Urinary bladder (tissue), 4 donors: ENCODE measurements around the gene TINCR. TPM values are rescaled to one million over a fixed set of nuclear protein-coding genes. Genes with fewer than 3 reads are reported as not detected.
A peak's percentile ranks its signal among the peaks of the same experiment; 100 is the strongest.

Experiments used
- DNase-seq: peaks from one replicate; pipeline ENCODE4 v3.0.0-alpha.2; 2015; ENCODE audit errors: extremely low spot score
- H3K27ac ChIP-seq: one replicate; pipeline ENCODE4 v1.5.1; 2013; ENCODE audit warnings: low read depth, mild to moderate bottlenecking, moderate library complexity
- H3K36me3 ChIP-seq: one replicate; pipeline ENCODE4 v1.6.1; 2013; ENCODE audit warnings: mild to moderate bottlenecking, moderate library complexity; ENCODE audit not compliant: insufficient read depth
- H3K4me1 ChIP-seq: one replicate; pipeline ENCODE4 v1.6.1; 2013; ENCODE audit warnings: mild to moderate bottlenecking, moderate library complexity; ENCODE audit not compliant: insufficient read depth
- H3K4me3 ChIP-seq: one replicate; pipeline ENCODE4 v1.5.1; 2013; ENCODE audit warnings: low read depth, low read length
- WGBS: extraction: QIAGEN DNeasy Blood & Tissue Kit; methylation state at CpG from one replicate; pipeline ENCODE4 v1.1.7; 2013; 5-methylcytosine and 5-hydroxymethylcytosine counted together
- polyA plus RNA-seq: library from polyadenylated mRNA; stranded (reverse); fragments of 200-250 nt; gene quantifications from one replicate; pipeline ENCODE4 v1.2.3, GENCODE V29; 2013
- total RNA-seq: library from RNA; depleted of rRNA; stranded (reverse); fragments of >200 nt; gene quantifications from one replicate; pipeline ENCODE4 v1.2.3, GENCODE V29; 2014
- donor health status: healthy with polysubstance abuse.
- donor health status: healthy.

TINCR gene
- total and polyA plus RNA-seq, 2 donors, result 0.85 to 1.6 TPM

DNA sequence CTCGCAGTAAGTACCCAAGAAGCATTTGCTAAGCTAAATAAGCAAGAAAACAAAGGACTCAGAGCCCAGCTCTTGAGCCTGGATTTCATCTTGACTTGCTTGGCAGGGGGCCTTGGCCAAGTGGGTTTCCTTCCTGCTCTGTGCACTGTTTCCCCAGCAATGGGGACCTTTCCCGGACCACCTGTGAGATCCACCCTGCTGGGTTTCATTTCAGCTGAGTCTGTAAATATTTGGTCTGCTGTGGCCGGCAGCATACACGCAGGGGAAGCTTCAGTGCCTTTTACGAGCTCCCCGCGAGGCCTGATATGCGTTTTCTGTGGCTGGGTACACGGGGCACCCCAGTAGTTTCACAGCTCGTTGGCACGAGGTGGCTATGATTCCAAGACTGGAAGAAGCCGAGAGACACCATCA is 12.4 kb upstream of the TINCR start:
- DNase-seq, result no peak
- 40% methylated on average over 12 of the region's 12 CpGs for WGBS
- Histone ChIP-seq H3K27ac (no peak overlapping the region), H3K4me3 (no peak overlapping the region), H3K4me1 (no peaks in the 10 kb centered on the region), H3K36me3 (no peaks in the 10 kb centered on the region)

GRCh38 chr19:5579697-5580096 is 11.9 kb upstream of the TINCR start:
- H3K4me3 ChIP-seq, result no peak overlapping the region
- H3K36me3 ChIP-seq, result no peaks in the 10 kb centered on the region
- WGBS, result 89% methylated on average over 7 of the region's 7 CpGs
- no peaks in the 10 kb centered on the region for H3K4me1 ChIP-seq
- H3K27ac ChIP-seq, result no peak overlapping the region
- DNase-seq, result no peak

- DNase-seq, result no peak
- whole genome bisulfite sequencing, result 93% methylated on average over 6 of the region's 6 CpGs
These were observed 11.5 kb upstream of the TINCR start for GRCh38 chr19:5579286-5579685.

DNA sequence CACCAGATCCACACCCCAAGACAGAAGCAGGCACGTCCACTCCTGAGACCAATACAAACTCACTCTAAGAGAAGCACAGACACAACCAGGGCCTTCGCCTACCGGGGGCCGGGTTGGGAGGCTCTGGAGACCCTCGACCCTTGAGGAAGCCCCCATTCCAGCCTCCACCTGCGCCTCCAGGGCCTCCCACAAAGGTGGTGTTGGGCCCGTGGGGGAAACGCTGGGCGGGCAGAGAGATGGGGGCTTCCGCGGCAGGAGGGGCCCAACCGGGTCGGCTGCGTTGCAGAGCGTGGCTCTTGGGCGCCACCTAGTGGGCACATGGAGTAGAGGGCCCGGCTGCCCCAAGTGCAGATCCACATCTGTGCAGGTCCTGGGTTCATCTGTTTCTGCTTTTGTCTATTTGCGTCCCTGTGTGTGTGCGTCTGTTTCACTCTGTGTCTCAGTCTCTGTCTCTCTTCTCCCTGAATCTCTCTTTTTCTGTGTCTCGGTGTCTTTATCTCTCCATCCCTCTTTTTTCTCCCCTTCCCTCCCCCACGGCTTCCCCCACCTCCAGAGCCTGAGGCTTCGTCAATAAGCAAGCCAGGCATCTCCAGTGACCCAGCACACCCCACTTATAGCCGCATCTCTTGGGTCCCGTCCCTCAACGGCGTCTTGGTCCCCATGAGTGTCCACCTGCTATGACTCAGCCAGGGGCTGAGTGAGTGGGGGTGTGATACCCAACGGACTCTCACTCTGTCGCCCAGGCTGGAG is 10.5 kb upstream of the TINCR start:
- DNase-seq, result no peak
- H3K4me3 ChIP-seq, result no peak overlapping the region
- no peak overlapping the region for H3K27ac ChIP-seq
- H3K4me1 ChIP-seq, result no peaks in the 10 kb centered on the region
- WGBS, result 22% methylated on average over 28 of the region's 28 CpGs
- H3K36me3 ChIP-seq, result no peaks in the 10 kb centered on the region

More at GRCh38 chr19:5579286-5579685, 11.5 kb upstream of the TINCR start:
- Histone ChIP-seq H3K4me1 (no peaks in the 10 kb centered on the region), H3K4me3 (no peak overlapping the region), H3K27ac (no peak overlapping the region), H3K36me3 (no peaks in the 10 kb centered on the region)

- Histone ChIP-seq H3K27ac (no peak overlapping the region), H3K4me1 (no peaks in the 10 kb centered on the region), H3K4me3 (no peak overlapping the region), H3K36me3 (no peaks in the 10 kb centered on the region)
- 82% methylated on average over 6 of the region's 6 CpGs for WGBS
- no peak for DNase-seq
These were observed 7.8 kb upstream of the TINCR start for GRCh38 chr19:5575590-5575989.

- Histone ChIP-seq H3K36me3 (no peaks in the 10 kb centered on the region), H3K27ac (no peak overlapping the region), H3K4me3 (no peak overlapping the region), H3K4me1 (no peaks in the 10 kb centered on the region)
- no peak for DNase-seq
- WGBS, result 70% methylated on average over 14 of the region's 14 CpGs
These were observed 5.0 kb upstream of the TINCR start for GRCh38 chr19:5572556-5573286.

DNA sequence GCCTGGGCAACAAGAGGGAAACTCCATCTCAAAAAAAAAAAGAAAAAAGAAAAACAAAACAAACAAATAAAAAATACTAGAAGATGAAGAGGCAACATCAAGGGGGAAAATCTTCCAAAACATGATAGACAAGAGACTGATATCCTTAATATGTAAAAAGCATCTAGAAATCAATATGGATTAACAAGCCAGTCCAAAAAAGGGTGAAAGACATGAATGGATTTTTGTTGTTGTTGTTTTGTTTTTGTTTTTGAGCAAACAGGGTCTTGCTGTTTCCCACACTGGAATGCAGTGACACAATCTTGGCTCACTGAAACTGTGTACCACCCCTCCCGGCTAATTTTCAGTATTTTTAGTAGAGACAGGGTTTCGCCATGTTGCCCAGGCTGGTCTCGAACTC is 4.0 kb upstream of the TINCR start:
- Histone ChIP-seq H3K4me3 (no peak overlapping the region), H3K36me3 (no peaks in the 10 kb centered on the region)
- 98% methylated on average over 3 of the region's 3 CpGs for WGBS

GRCh38 chr19:5567970-5568407 is 236 bp upstream of the TINCR start:
- H3K4me1 ChIP-seq, result no peaks in the 10 kb centered on the region
- no peaks in the 10 kb centered on the region for H3K36me3 ChIP-seq
- no peak for DNase-seq
- H3K27ac ChIP-seq, result no peak overlapping the region
- H3K4me3 ChIP-seq, result peak overlapping the region; percentile 36
- 18% methylated on average over 40 of the region's 40 CpGs for WGBS

More for the DNA sequence above, 4.0 kb upstream of the TINCR start:
- DNase-seq, result no peak
- Histone ChIP-seq H3K4me1 (no peaks in the 10 kb centered on the region), H3K27ac (no peak overlapping the region)

GRCh38 chr19:5564930-5565329 is 2.8 kb downstream of the TINCR start:
- Histone ChIP-seq H3K4me1 (no peaks in the 10 kb centered on the region), H3K36me3 (no peaks in the 10 kb centered on the region), H3K4me3 (no peak overlapping the region), H3K27ac (no peak overlapping the region)
- WGBS, result 74% methylated on average over 7 of the region's 7 CpGs
- DNase-seq, result no peak

DNA sequence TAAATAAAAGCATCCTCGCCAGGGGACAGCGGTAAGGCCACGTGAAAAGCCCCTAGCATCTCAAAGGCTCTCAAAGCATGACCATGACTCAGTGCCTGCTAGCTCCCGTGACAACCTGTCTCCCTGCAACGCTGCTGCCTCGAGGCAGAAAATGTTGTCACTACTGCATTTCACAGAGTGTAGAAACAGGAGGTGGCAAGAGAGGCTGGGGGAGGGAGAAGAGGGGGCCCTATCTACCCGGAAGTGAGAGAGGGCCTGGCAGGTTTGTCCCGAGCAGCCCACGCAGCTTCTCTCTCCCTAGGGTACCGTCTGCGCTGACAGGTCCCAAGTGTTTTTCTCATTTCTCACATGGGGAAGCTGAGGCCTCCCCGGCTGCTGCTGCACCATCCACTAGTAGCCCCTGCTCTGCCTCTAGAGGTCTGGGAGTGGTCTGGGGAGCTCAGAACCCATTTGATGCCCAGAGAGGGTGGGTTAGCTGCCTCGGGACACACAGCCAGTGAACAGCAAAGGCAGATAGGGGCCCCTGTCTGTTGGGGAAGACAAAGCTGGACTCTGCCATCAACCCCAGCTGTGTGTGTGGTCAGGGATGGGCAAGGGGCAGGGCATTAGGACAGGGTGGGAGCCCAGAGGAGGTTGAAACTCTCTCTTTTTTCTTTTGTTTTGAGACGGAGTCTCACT is 3.7 kb downstream of the TINCR start:
- H3K4me3 ChIP-seq, result no peak overlapping the region
- H3K27ac ChIP-seq, result no peak overlapping the region
- 43% methylated on average over 14 of the region's 14 CpGs for WGBS
- no peaks in the 10 kb centered on the region for H3K4me1 ChIP-seq
- H3K36me3 ChIP-seq, result no peaks in the 10 kb centered on the region
- no peak for DNase-seq

DNA sequence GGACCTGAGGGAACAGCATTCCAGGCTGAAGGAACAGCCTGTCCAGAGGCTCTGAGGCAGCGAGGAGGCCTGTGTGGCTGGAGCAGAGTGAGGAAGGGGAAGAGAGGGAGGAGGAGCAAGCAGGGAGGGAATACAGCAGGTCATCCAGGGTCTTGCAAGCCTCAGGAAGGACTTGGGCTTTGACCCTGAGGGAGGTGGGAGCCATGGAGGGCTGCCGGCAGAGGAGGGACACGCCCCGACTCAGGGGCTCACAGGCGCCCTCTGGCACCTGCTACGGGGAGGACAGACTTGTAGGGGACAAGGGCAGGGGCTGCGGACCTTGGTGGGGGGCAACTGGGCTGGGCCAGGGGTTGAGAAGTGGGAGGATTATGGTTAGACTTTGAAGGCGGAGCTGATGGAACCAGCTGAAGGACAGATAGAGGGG is 4.7 kb downstream of the TINCR start:
- H3K36me3 ChIP-seq, result no peaks in the 10 kb centered on the region
- 47% methylated on average over 8 of the region's 8 CpGs for WGBS
- H3K4me1 ChIP-seq, result no peaks in the 10 kb centered on the region
- no peak overlapping the region for H3K4me3 ChIP-seq
- H3K27ac ChIP-seq, result no peak overlapping the region
- DNase-seq, result no peak

GRCh38 chr19:5562280-5562679 is 5.5 kb downstream of the TINCR start:
- no peaks in the 10 kb centered on the region for H3K36me3 ChIP-seq
- no peak overlapping the region for H3K4me3 ChIP-seq
- H3K27ac ChIP-seq, result no peak overlapping the region
- no peaks in the 10 kb centered on the region for H3K4me1 ChIP-seq
- WGBS, result 85% methylated on average over 7 of the region's 7 CpGs
- DNase-seq, result no peak

DNA sequence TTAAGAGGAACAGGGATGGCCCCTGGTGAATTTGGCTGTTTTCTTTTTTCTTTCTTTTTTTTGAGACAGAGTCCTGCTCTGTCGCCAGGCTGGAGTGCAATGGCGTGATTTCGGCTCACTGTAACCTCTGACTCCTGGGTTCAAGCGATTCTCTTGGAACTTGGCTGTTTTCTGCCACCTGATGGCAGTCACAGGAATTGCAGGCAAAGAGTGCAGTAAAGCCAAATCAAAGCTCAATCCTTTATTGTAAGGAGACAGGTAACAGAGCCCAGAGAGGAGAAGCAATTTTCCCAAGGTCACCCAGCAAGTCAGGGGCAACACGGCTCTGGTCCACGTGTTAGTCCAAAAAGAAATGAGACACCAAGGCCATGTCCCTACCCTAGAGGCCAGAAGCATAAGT is 6.2 kb downstream of the TINCR start:
- WGBS, result 73% methylated on average over 6 of the region's 6 CpGs
- Histone ChIP-seq H3K4me1 (no peaks in the 10 kb centered on the region), H3K36me3 (no peaks in the 10 kb centered on the region), H3K27ac (no peak overlapping the region), H3K4me3 (no peak overlapping the region)
- DNase-seq, result no peak

- WGBS, result 50% methylated on average over 19 of the region's 19 CpGs
- Histone ChIP-seq H3K4me3 (no peak overlapping the region), H3K27ac (no peak overlapping the region), H3K36me3 (no peaks in the 10 kb centered on the region), H3K4me1 (no peaks in the 10 kb centered on the region)
- no peak for DNase-seq
These were observed 7.6 kb downstream of the TINCR start for GRCh38 chr19:5560156-5560555.
